HEK293 (cell line): Measurements from ENCODE around the gene P4HA2.

Experiments
- CTCF ChIA-PET: fragments of 350-600 bp; formaldehyde crosslinking; extraction: SDS; loops from one replicate; lab custom pipeline; 2021; ENCODE audit warnings: antibody characterized with exemption; lab: Yijun Ruan, JAX
- POLR2A ChIA-PET: fragments of 300-600 bp; formaldehyde crosslinking; extraction: SDS; loops from one replicate; lab custom pipeline; 2020; ENCODE audit warnings: antibody characterized with exemption, inconsistent platforms; lab: Yijun Ruan, JAX
- H3K27ac ChIP-seq: fragments of 200-500 bp; sonication (Bioruptor generic); 2 replicates; pipeline ENCODE4 v1.5.1; 2014; ENCODE audit warnings: low read depth, low read length, control low read depth, inconsistent platforms; ENCODE audit errors: extremely low read depth
- H3K36me3 ChIP-seq, 2 experiments: fragments of 200-500 bp in 1 of 2; sonication (Bioruptor generic) in 1 of 2; 1 replicate in 1 of 2; 2 replicates in 1 of 2; pipeline ENCODE4 v1.5.1; 2014 to 2017; ENCODE audit warnings: inconsistent platforms in 2 of 2, low read length in 2 of 2; ENCODE audit not compliant: control insufficient read depth in 2 of 2, insufficient read depth in 1 of 2
- H3K4me1 ChIP-seq: fragments of 200-500 bp; sonication (Bioruptor generic); 2 replicates; pipeline ENCODE4 v1.5.1; 2014; ENCODE audit warnings: mild to moderate bottlenecking, low read length, inconsistent platforms; ENCODE audit not compliant: control insufficient read depth, insufficient read depth
- H3K4me3 ChIP-seq: 2 replicates; pipeline ENCODE4 v1.5.1; 2011; ENCODE audit warnings: low read depth, mild to moderate bottlenecking, control low read depth, low read length, moderate library complexity
- H3K9me3 ChIP-seq: fragments of 200-500 bp; sonication (Bioruptor generic); 2 replicates; pipeline ENCODE4 v1.5.1; 2014; ENCODE audit warnings: low read depth, low read length, inconsistent platforms; ENCODE audit not compliant: control insufficient read depth, insufficient read depth
- CTCF ChIP-seq: fragments of 450-650 bp; formaldehyde crosslinking; IDR thresholded peaks from 2 replicates; pipeline ENCODE4 v1.5.1; 2016; ENCODE audit warnings: missing biosample characterization, missing genetic modification characterization
- GLIS2 ChIP-seq: fragments of 450-650 bp; formaldehyde crosslinking; IDR thresholded peaks from 2 replicates; pipeline ENCODE4 v1.5.1; 2016; ENCODE audit warnings: missing biosample characterization, missing genetic modification characterization
- KLF10 ChIP-seq: fragments of 450-650 bp; IDR thresholded peaks from 2 replicates; pipeline ENCODE4 v1.5.1; 2018; ENCODE audit warnings: missing biosample characterization, mild to moderate bottlenecking, missing genetic modification characterization
- MYNN ChIP-seq: fragments of 450-650 bp; formaldehyde crosslinking; IDR thresholded peaks from 2 replicates; pipeline ENCODE4 v1.5.1; 2016; ENCODE audit warnings: missing biosample characterization, missing genetic modification characterization, borderline replicate concordance
- PRDM1 ChIP-seq: fragments of 450-650 bp; formaldehyde crosslinking; IDR thresholded peaks from 2 replicates; pipeline ENCODE4; 2016; ENCODE audit warnings: missing biosample characterization, missing genetic modification characterization
- TCF7L2 ChIP-seq: IDR thresholded peaks from 2 replicates; pipeline ENCODE4 v1.6.1; 2011; ENCODE audit warnings: low read depth, mild to moderate bottlenecking, inconsistent platforms, low read length, moderate library complexity, borderline replicate concordance
- WT1 ChIP-seq: fragments of 450-650 bp; formaldehyde crosslinking; IDR thresholded peaks from 2 replicates; pipeline ENCODE4 v1.5.1; 2016; ENCODE audit warnings: missing biosample characterization, missing genetic modification characterization
- ZBTB10 ChIP-seq: fragments of 450-650 bp; formaldehyde crosslinking; IDR thresholded peaks from 2 replicates; pipeline ENCODE4 v1.5.1; 2016; ENCODE audit warnings: missing biosample characterization, missing genetic modification characterization
- ZBTB20 ChIP-seq: fragments of 450-650 bp; formaldehyde crosslinking; IDR thresholded peaks from 2 replicates; pipeline ENCODE4 v1.5.1; 2016; ENCODE audit warnings: missing biosample characterization, missing genetic modification characterization
- ZBTB49 ChIP-seq: fragments of 450-650 bp; formaldehyde crosslinking; IDR thresholded peaks from 2 replicates; pipeline ENCODE4 v1.5.1; 2016; ENCODE audit warnings: missing biosample characterization, missing genetic modification characterization, low read depth
- ZNF16 ChIP-seq: fragments of 450-650 bp; formaldehyde crosslinking; IDR thresholded peaks from 2 replicates; pipeline ENCODE4 v1.5.1; 2016; ENCODE audit warnings: low read depth, missing biosample characterization, missing genetic modification characterization
- ZNF175 ChIP-seq: fragments of 450-650 bp; formaldehyde crosslinking; IDR thresholded peaks from 2 replicates; pipeline ENCODE4 v1.5.1; 2016; ENCODE audit warnings: missing biosample characterization, missing genetic modification characterization
- ZNF274 ChIP-seq, 2 experiments: fragments of 200-500 bp in 1 of 2; fragments of 450-650 bp in 1 of 2; sonication (Bioruptor generic) in 1 of 2; formaldehyde crosslinking in 1 of 2; IDR thresholded peaks; 2 replicates each; pipeline versions ENCODE4 v1.5.1 to v1.6.1; 2014 to 2016; ENCODE audit warnings: borderline replicate concordance in 1 of 2, inconsistent platforms in 1 of 2, low read length in 1 of 2, missing biosample characterization in 1 of 2, missing genetic modification characterization in 1 of 2
- ZNF555 ChIP-seq: fragments of 450-650 bp; formaldehyde crosslinking; conservative IDR thresholded peaks from 2 replicates; pipeline ENCODE4 v1.5.1; 2017; ENCODE audit warnings: missing biosample characterization, mild to moderate bottlenecking, missing genetic modification characterization, inconsistent platforms
- ZNF558 ChIP-seq: fragments of 450-650 bp; formaldehyde crosslinking; IDR thresholded peaks from 2 replicates; pipeline ENCODE4 v1.5.1; 2016; ENCODE audit warnings: missing biosample characterization, missing genetic modification characterization
- ZNF623 ChIP-seq: fragments of 450-650 bp; formaldehyde crosslinking; IDR thresholded peaks from 2 replicates; pipeline ENCODE4 v1.5.1; 2016; ENCODE audit warnings: missing biosample characterization, missing genetic modification characterization
- ZNF639 ChIP-seq: fragments of 450-650 bp; formaldehyde crosslinking; IDR thresholded peaks from 2 replicates; pipeline ENCODE4 v1.5.1; 2016; ENCODE audit warnings: missing biosample characterization, missing genetic modification characterization
- ZNF701 ChIP-seq: fragments of 450-650 bp; formaldehyde crosslinking; IDR thresholded peaks from 2 replicates; pipeline ENCODE4 v1.5.1; 2016; ENCODE audit warnings: missing biosample characterization, missing genetic modification characterization
- ZNF747 ChIP-seq: fragments of 450-650 bp; formaldehyde crosslinking; IDR thresholded peaks from 2 replicates; pipeline ENCODE4 v1.5.1; 2016; ENCODE audit warnings: missing biosample characterization, missing genetic modification characterization
- ZSCAN30 ChIP-seq: fragments of 450-650 bp; IDR thresholded peaks from 2 replicates; pipeline ENCODE4 v1.5.1; 2018; ENCODE audit warnings: missing biosample characterization, mild to moderate bottlenecking, missing genetic modification characterization, moderate library complexity
- TF ChIP-seq, protein P1 (sequence below): IDR thresholded peaks from 2 replicates; pipeline ENCODE4 v1.6.1; 2011; ENCODE audit warnings: mild to moderate bottlenecking, low read depth, low read length, borderline replicate concordance

The P4HA2 gene

DNA sequence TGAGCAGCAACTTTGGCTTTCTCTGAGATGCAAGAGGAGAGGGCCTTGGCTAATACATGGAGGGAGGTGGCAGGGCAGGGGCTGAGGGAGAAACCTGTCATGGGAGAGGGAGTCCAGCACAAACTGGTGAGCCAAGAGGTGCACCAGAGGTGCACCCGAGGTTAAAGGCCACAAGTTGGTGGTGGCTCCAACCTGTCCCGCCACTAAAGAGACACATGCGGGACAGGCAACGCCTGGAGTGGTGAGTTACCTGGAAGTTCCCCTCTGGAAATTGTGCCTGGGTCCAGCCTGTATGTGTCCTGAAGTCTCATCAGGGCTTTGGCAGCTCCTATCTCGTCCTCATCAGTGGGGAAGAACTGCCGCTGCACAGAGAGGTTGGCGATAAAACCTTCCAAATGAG, 14.0 kb downstream of the P4HA2 start:
- H3K4me1 ChIP-seq: 0 out of 2 replicates have a peak, but pooled peaks cover 2% of the 10 kb centered on the region
- peaks cover 3 to 86% of the 10 kb centered on the region in 2 experiments; a peak in 1 of 3 replicates for H3K36me3 ChIP-seq
- POLR2A ChIA-PET: no interaction called here
- CTCF ChIA-PET: no interaction called here
- no peaks in the 10 kb centered on the region for H3K9me3 ChIP-seq
- no peak for TF ChIP-seq CTCF
- TF ChIP-seq ZNF274 (IDR thresholded peaks at IDR 0.05; ENCODE audit: low read length): no peak
- TF ChIP-seq ZNF274 (tag by site-specific recombination; IDR thresholded peaks at IDR 0.05; ENCODE audit: borderline replicate concordance): no peak
- TF ChIP-seq PRDM1: no peak
- TF ChIP-seq ZNF623: no peak
- no peak for TF ChIP-seq GLIS2 (tag by site-specific recombination)
- no peak for TF ChIP-seq ZSCAN30
- no peak for TF ChIP-seq KLF10 (tag by site-specific recombination)
- TF ChIP-seq ZNF639 (tag by site-specific recombination): no peak
- no peak for TF ChIP-seq ZNF747 (tag by site-specific recombination)
- TF ChIP-seq, protein P1, sequence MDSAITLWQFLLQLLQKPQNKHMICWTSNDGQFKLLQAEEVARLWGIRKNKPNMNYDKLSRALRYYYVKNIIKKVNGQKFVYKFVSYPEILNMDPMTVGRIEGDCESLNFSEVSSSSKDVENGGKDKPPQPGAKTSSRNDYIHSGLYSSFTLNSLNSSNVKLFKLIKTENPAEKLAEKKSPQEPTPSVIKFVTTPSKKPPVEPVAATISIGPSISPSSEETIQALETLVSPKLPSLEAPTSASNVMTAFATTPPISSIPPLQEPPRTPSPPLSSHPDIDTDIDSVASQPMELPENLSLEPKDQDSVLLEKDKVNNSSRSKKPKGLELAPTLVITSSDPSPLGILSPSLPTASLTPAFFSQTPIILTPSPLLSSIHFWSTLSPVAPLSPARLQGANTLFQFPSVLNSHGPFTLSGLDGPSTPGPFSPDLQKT: no peak
- TF ChIP-seq MYNN (tag by site-specific recombination): no peak
- no peak overlapping the region for H3K4me3 ChIP-seq
- no peak overlapping the region for H3K27ac ChIP-seq

- TF ChIP-seq TCF7L2: no peak
- no peak for TF ChIP-seq ZNF555 (tag by site-specific recombination)
- Histone ChIP-seq H3K4me3 (no peak overlapping the region), H3K9me3 (no peaks in the 10 kb centered on the region), H3K36me3 (peaks cover 3 to 79% of the 10 kb centered on the region in 2 experiments; a peak in 1 of 3 replicates), H3K27ac (no peak overlapping the region), H3K4me1 (0 out of 2 replicates have a peak, but pooled peaks cover 2% of the 10 kb centered on the region)
- ChIA-PET CTCF (interaction anchor here (0.5 to 2.4 kb wide), 6 partner anchors 9 to 687 kb away, joined by 3 to 15 read pairs (median 4); no protein-coding TSS in a partner anchor), POLR2A (interaction anchor here (0.8 to 1.6 kb wide), 2 partner anchors 14 to 16 kb away, joined by 3 to 6 read pairs; partner anchors contain the start of gene P4HA2)
These were observed 15.9 kb downstream of the P4HA2 start for GRCh38 chr5:132211787-132212186.

DNA sequence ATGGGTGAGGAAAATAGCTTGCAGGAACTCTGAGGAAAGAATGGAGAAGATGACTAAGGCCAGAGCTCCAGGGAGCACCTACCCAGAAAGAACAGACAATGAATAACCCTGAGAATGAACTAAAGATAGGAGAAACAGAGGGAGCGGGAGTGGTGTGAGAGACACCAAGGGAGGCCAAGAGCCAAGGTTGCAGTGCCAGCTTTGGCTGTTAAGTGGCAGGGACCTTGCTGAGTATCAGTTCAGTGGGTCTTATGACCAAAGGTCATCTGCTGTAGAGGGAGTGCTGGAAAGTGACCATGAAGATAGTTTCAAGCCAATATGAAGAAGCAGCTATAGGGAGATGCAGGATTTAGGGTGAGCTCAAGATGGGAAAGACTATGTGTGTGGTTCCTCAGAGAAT, 16.7 kb downstream of the P4HA2 start:
- Histone ChIP-seq H3K27ac (no peak overlapping the region), H3K4me3 (no peak overlapping the region), H3K9me3 (no peaks in the 10 kb centered on the region), H3K36me3 (peaks cover 3 to 81% of the 10 kb centered on the region in 2 experiments; a peak in 1 of 3 replicates), H3K4me1 (0 out of 2 replicates have a peak, but pooled peaks cover 2% of the 10 kb centered on the region)
- ChIA-PET CTCF (interaction anchor here (1.4 to 2.4 kb wide), 2 partner anchors 21 to 62 kb away, joined by 5 to 15 read pairs; no protein-coding TSS in a partner anchor), POLR2A (interaction anchor here (1.1 to 1.6 kb wide), 2 partner anchors 16 to 17 kb away, joined by 3 to 6 read pairs; partner anchors contain the start of gene P4HA2)
- TF ChIP-seq ZBTB10 (tag by site-specific recombination): no peak
- no peak for TF ChIP-seq ZNF558 (tag by site-specific recombination)
- TF ChIP-seq ZBTB20 (tag by site-specific recombination): no peak
- no peak for TF ChIP-seq ZNF175 (tag by site-specific recombination)
- no peak for TF ChIP-seq ZNF701 (tag by site-specific recombination)
- TF ChIP-seq ZNF16: no peak
- no peak for TF ChIP-seq ZBTB49 (tag by site-specific recombination)
- TF ChIP-seq WT1 (tag by site-specific recombination): no peak
